ENCODE results near the gene CTLA4. TPM values are rescaled to one million over a fixed set of nuclear protein-coding genes. Genes with fewer than 3 reads are reported as not detected.

The CTLA4 gene
- total RNA-seq, 3 donors from 2014 or later: 0.14 to 0.96 (median 0.51) TPM

DNA sequence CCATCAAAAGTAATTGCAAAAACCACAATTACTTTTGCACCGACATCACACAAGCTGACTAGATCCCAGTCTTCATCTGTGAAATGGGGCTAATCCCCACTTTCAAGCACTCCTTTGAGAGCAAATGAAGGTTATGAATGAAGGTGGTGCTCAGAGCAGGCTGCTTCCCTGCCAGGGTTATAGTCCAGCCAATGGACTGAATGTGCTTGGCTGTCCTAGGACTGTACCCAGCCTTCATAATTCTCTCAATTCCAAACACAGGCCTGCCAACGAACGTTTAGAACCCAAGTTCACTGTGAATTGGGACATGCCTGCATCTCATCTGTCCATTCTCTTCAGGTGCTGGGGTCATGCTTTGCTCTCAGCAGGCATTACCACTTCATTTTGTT lies 41.2 kb downstream of the CTLA4 start:
- ATAC-seq (peak; percentile 36), DNase-seq (no peak)
- intact Hi-C loops (cut with DNase I, micrococcal nuclease): no loop called here
- Histone ChIP-seq H3K4me1 (ENCODE audit: low read depth) (peaks cover 9% of the 10 kb centered on the region), H3K4me3 (no peak overlapping the region), H3K9me3 (no peaks in the 10 kb centered on the region), H3K36me3 (ENCODE audit: low read depth) (no peaks in the 10 kb centered on the region)
- TF ChIP-seq, protein P1, sequence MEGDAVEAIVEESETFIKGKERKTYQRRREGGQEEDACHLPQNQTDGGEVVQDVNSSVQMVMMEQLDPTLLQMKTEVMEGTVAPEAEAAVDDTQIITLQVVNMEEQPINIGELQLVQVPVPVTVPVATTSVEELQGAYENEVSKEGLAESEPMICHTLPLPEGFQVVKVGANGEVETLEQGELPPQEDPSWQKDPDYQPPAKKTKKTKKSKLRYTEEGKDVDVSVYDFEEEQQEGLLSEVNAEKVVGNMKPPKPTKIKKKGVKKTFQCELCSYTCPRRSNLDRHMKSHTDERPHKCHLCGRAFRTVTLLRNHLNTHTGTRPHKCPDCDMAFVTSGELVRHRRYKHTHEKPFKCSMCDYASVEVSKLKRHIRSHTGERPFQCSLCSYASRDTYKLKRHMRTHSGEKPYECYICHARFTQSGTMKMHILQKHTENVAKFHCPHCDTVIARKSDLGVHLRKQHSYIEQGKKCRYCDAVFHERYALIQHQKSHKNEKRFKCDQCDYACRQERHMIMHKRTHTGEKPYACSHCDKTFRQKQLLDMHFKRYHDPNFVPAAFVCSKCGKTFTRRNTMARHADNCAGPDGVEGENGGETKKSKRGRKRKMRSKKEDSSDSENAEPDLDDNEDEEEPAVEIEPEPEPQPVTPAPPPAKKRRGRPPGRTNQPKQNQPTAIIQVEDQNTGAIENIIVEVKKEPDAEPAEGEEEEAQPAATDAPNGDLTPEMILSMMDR (IDR thresholded peaks at IDR 0.05): no peak

DNA sequence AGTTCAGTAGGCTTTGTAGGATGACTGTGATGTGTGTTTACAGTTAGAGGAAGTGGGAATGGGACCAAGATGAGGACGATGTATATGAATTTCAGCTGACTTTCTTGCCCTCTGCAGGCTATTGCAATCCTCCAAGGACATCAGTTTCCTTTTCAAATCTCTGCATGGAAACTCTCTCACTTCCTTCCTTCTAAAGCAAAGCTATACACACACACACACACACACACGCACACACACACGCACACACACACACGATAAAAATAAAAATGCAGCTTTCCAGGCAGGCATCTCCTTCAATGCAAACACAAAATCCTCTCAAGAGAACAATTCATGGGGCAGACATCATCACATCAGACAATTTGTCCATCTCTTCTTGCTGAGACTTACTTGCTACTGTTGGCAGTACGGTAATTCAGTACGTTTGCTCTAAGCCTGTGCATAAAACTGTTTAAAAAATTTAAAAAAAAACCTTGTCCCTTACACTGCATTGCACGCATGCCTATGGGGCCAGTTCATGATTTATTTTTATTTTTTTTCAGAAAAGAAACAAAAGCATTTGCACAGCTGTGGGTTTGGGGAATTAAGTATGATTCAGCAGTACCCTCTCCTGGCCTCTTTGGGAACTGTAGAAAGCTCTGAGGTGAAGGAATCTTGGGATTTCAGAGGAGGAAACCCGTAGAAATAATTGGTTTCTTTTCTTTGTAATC lies 41.8 kb downstream of the CTLA4 start:
- no peak overlapping the region for H3K4me3 ChIP-seq
- peak; percentile 79 for ATAC-seq
- intact Hi-C loops (cut with DNase I, micrococcal nuclease): no loop called here
- TF ChIP-seq, protein P1 (IDR thresholded peaks at IDR 0.05): peak; percentile 38
- peaks cover 9% of the 10 kb centered on the region for H3K4me1 ChIP-seq (ENCODE audit: low read depth)
- DNase-seq: peak in 1 of 3 donors; percentile 68
- H3K36me3 ChIP-seq (ENCODE audit: low read depth): no peaks in the 10 kb centered on the region
- no peaks in the 10 kb centered on the region for H3K9me3 ChIP-seq

DNA sequence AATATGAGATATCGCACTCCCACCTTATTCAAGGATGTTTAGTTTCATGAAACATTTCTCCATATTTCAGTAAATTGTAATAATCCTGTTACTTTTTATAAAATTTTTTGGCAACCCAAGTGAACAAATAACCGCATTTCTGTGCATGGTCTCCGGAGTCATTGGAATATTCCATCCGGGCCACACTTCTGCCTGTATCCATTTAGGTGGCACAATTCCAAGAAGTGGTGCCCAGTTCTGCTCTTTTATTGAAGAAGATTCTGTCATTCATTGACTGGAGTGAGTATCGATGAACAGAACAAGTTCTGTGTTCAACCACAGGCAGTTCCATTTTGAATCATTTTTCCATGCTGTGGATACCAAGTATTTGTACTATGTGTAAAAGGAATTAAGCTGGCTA lies 42.4 kb downstream of the CTLA4 start:
- no peaks in the 10 kb centered on the region for H3K9me3 ChIP-seq
- intact Hi-C loops (cut with DNase I, micrococcal nuclease): no loop called here
- DNase-seq (no peak), ATAC-seq (no peak)
- H3K4me1 ChIP-seq (ENCODE audit: low read depth): peaks cover 9% of the 10 kb centered on the region
- H3K36me3 ChIP-seq (ENCODE audit: low read depth): no peaks in the 10 kb centered on the region
- TF ChIP-seq, protein P1 (IDR thresholded peaks at IDR 0.05): no peak
- H3K4me3 ChIP-seq: no peak overlapping the region

DNA sequence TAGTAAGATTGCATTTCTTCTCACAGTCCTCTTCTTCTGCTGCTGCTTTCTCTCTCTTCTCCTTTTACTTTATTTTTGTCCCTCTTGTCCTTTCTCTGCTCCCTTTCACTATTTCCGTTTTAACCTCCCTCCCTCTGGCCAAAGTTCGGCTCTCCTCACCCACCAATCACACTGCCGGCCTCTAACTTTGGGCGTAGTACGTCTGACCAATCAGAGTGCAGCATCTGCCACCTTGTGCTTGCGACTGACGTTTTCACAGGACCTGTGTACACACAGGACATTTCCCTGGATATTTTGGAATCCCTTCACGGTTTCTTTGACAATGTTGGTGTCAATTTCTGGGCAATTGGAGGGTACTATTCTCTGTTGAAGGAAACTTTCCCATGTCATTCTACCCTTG lies 46.4 kb downstream of the CTLA4 start:
- ATAC-seq: no peak
- no peak for DNase-seq
- TF ChIP-seq, protein P1 (IDR thresholded peaks at IDR 0.05): no peak

DNA sequence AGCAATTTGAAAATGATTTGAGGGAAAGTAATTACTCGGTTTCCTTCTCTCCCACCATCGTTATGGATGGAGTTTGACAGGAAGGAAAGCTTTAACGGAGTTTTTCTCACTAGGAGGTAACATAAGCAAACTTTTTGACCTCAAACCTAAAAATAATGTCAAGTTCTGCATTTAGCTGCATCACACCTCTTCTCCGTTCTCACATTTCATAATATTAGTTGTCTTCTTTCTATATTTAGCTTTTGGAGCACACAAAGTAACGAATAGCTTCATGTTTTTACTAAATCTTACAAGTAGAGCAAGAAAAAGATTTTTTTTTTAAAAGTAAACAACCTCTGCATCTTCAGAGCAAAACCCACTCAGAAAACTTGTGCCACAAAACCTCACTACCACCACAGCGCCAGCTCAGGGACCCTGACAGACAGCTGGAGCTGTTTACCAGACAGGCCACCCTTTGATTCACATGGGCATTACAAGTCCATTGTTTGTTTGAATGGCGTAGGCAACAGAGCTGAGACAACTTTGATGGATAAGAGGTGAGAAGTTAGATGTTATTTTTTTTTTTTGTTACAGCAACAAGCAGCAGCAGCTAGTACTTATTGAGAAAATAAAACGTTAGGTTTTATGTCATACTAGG lies 47.1 kb downstream of the CTLA4 start:
- Histone ChIP-seq H3K4me1 (ENCODE audit: low read depth) (peaks cover 7% of the 10 kb centered on the region), H3K4me3 (no peak overlapping the region), H3K9me3 (no peaks in the 10 kb centered on the region), H3K36me3 (ENCODE audit: low read depth) (no peaks in the 10 kb centered on the region)
- intact Hi-C loops (cut with DNase I, micrococcal nuclease): no loop called here
- DNase-seq: no peak
- TF ChIP-seq, protein P1 (IDR thresholded peaks at IDR 0.05): no peak
- ATAC-seq: no peak

More for the DNA sequence above, 46.4 kb downstream of the CTLA4 start:
- Histone ChIP-seq H3K9me3 (no peaks in the 10 kb centered on the region), H3K4me1 (ENCODE audit: low read depth) (peaks cover 10% of the 10 kb centered on the region), H3K36me3 (ENCODE audit: low read depth) (no peaks in the 10 kb centered on the region), H3K4me3 (no peak overlapping the region)
- intact Hi-C loops (cut with DNase I, micrococcal nuclease): no loop called here

Data from mucosa of descending colon (tissue), 3 donors.